Subcutaneous abdominal adipose tissue (tissue), 5 donors: ENCODE measurements around the gene GAGE12E.
"Not testable (repeated sequence)": the region's sequence is repeated elsewhere in the genome, so short reads cannot be mapped to it uniquely, and the experiment has no call there.

Source experiments
- H3K27ac ChIP-seq: one replicate; pipeline ENCODE4 v1.7.0; 2013; ENCODE audit warnings: low read depth, mild to moderate bottlenecking, inconsistent platforms, low read length, moderate library complexity
- H3K27me3 ChIP-seq, 5 donors: one replicate each; pipeline ENCODE4 v1.7.0; 2013; ENCODE audit warnings: low read length in 5 of 5, inconsistent platforms in 1 of 5; ENCODE audit not compliant: control insufficient read depth in 5 of 5, insufficient read depth in 4 of 5
- H3K36me3 ChIP-seq, 5 donors: one replicate each; pipeline ENCODE4 v1.7.0; 2013; ENCODE audit warnings: low read length in 5 of 5; ENCODE audit not compliant: control insufficient read depth in 5 of 5, insufficient read depth in 5 of 5
- H3K4me1 ChIP-seq, 5 donors: one replicate each; pipeline ENCODE4 v1.7.0; 2013; ENCODE audit warnings: low read length in 5 of 5, mild to moderate bottlenecking in 3 of 5, moderate library complexity in 1 of 5; ENCODE audit not compliant: control insufficient read depth in 5 of 5, insufficient read depth in 5 of 5
- H3K4me3 ChIP-seq, 5 donors: one replicate each; pipeline ENCODE4 v1.7.0; 2013; ENCODE audit warnings: low read length in 5 of 5, low read depth in 1 of 5
- H3K9ac ChIP-seq, 5 donors: one replicate each; pipeline ENCODE4 v1.7.0; 2013; ENCODE audit warnings: low read length in 5 of 5, mild to moderate bottlenecking in 4 of 5, moderate library complexity in 3 of 5
- H3K9me3 ChIP-seq, 5 donors: one replicate each; pipeline ENCODE4 v1.7.0; 2013; ENCODE audit warnings: low read length in 5 of 5; ENCODE audit not compliant: control insufficient read depth in 5 of 5
- donor health status: healthy.
- donor health status: healthy.
- donor health status: healthy.
- donor health status: healthy.
- donor health status: healthy.

GAGE12E gene, protein sequence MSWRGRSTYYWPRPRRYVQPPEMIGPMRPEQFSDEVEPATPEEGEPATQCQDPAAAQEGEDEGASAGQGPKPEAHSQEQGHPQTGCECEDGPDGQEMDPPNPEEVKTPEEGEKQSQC

DNA sequence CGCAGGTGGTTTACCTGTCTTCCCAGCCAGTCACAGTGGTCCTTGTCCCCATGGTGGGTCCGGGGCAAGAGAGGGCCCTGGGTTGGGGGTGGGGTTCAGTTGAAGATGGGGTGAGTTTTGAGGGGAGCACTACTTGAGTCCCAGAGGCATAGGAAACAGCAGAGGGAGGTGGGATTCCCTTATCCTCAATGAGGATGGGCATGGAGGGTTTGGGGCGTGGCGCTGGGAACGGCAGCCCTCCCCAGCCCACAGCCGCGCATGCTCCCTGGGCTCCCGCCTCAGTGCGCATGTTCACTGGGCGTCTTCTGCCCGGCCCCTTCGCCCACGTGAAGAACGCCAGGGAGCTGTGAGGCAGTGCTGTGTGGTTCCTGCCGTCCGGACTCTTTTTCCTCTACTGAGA lies at the start of gene GAGE12E:
GAGE12E (plus strand) TSS at position 301 of the 400 bp plus-strand sequence. CDS start 1,155 bp downstream, outside the sequence.
- not testable (repeated sequence) for H3K27me3 ChIP-seq, H3K9me3 ChIP-seq, H3K27ac ChIP-seq, H3K36me3 ChIP-seq, H3K4me1 ChIP-seq, H3K9ac ChIP-seq, H3K4me3 ChIP-seq

- H3K9ac ChIP-seq: not testable (repeated sequence)
Measured at GRCh38 chrX:49531877-49532276, 19.2 kb upstream of the GAGE12E start, which contains the start of gene GAGE12C. Gene GAGE12C (plus strand): TSS chrX:49532177. CDS start chrX:49533332, 1,155 bp downstream.

DNA sequence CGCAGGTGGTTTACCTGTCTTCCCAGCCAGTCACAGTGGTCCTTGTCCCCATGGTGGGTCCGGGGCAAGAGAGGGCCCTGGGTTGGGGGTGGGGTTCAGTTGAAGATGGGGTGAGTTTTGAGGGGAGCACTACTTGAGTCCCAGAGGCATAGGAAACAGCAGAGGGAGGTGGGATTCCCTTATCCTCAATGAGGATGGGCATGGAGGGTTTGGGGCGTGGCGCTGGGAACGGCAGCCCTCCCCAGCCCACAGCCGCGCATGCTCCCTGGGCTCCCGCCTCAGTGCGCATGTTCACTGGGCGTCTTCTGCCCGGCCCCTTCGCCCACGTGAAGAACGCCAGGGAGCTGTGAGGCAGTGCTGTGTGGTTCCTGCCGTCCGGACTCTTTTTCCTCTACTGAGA lies 9.7 kb upstream of the GAGE12E start, which contains the start of gene GAGE12D:
GAGE12D (plus strand) TSS at position 301 of the 400 bp plus-strand sequence. CDS start 1,155 bp downstream, outside the sequence.
- H3K9me3 ChIP-seq, H3K4me1 ChIP-seq, H3K27ac ChIP-seq, H3K9ac ChIP-seq, H3K4me3 ChIP-seq, H3K36me3 ChIP-seq, H3K27me3 ChIP-seq: not testable (repeated sequence)

More at GRCh38 chrX:49531877-49532276, 19.2 kb upstream of the GAGE12E start, which contains the start of gene GAGE12C:
- H3K36me3 ChIP-seq, H3K4me3 ChIP-seq, H3K27ac ChIP-seq, H3K9me3 ChIP-seq, H3K27me3 ChIP-seq, H3K4me1 ChIP-seq: not testable (repeated sequence)

- H3K9me3 ChIP-seq, H3K4me1 ChIP-seq, H3K27me3 ChIP-seq, H3K9ac ChIP-seq, H3K4me3 ChIP-seq, H3K27ac ChIP-seq, H3K36me3 ChIP-seq: not testable (repeated sequence)
Measured at GRCh38 chrX:49560542-49560941, 9.5 kb downstream of the GAGE12E start, which contains the start of gene GAGE12F. Gene GAGE12F (plus strand): TSS chrX:49560842. CDS start chrX:49561997, 1,155 bp downstream.

GRCh38 chrX:49568728-49569127 lies 17.6 kb downstream of the GAGE12E start:
- not testable (repeated sequence) for H3K9ac ChIP-seq, H3K27me3 ChIP-seq, H3K36me3 ChIP-seq, H3K4me3 ChIP-seq, H3K9me3 ChIP-seq, H3K4me1 ChIP-seq, H3K27ac ChIP-seq

DNA sequence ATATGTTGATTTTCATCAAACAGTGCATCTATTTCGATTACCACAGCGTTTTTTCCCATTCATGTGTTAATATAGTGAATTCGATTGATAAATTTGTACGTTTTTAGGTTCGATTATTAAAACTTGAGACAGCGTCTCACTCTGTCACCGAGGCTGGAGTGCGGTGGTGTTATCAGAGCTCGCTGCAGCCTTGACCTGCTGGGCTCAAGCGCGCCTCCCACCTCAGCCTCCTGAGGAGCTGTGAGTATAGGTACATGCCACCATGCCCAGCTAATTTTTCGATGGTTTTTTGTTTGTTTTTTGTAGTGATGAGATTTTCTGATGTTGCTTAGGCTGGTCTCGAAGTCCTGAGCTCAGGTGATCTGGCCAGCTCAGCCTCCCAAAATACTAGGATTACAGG lies 18.1 kb downstream of the GAGE12E start:
- not testable (repeated sequence) for H3K36me3 ChIP-seq, H3K4me1 ChIP-seq, H3K9me3 ChIP-seq, H3K4me3 ChIP-seq, H3K9ac ChIP-seq, H3K27ac ChIP-seq, H3K27me3 ChIP-seq

- H3K4me1 ChIP-seq, H3K4me3 ChIP-seq, H3K36me3 ChIP-seq, H3K9me3 ChIP-seq, H3K27me3 ChIP-seq, H3K27ac ChIP-seq, H3K9ac ChIP-seq: not testable (repeated sequence)
Measured at GRCh38 chrX:49570100-49570499, 19.0 kb downstream of the GAGE12E start, which contains the start of gene GAGE12G. Gene GAGE12G (plus strand): TSS chrX:49570400. CDS start chrX:49571555, 1,155 bp downstream.

- not testable (repeated sequence) for H3K4me1 ChIP-seq, H3K27me3 ChIP-seq, H3K27ac ChIP-seq, H3K4me3 ChIP-seq, H3K9ac ChIP-seq, H3K36me3 ChIP-seq, H3K9me3 ChIP-seq
Measured at GRCh38 chrX:49579649-49580048, 28.6 kb downstream of the GAGE12E start, which contains the start of gene GAGE12H. Gene GAGE12H (plus strand): TSS chrX:49579949. CDS start chrX:49581104, 1,155 bp downstream.

GRCh38 chrX:49589196-49589595 lies 38.1 kb downstream of the GAGE12E start, which contains the start of gene GAGE2A:
Gene GAGE2A (plus strand): TSS chrX:49589496. CDS start chrX:49590651, 1,155 bp downstream.
- not testable (repeated sequence) for H3K4me1 ChIP-seq, H3K27ac ChIP-seq, H3K27me3 ChIP-seq, H3K36me3 ChIP-seq, H3K4me3 ChIP-seq, H3K9me3 ChIP-seq, H3K9ac ChIP-seq

DNA sequence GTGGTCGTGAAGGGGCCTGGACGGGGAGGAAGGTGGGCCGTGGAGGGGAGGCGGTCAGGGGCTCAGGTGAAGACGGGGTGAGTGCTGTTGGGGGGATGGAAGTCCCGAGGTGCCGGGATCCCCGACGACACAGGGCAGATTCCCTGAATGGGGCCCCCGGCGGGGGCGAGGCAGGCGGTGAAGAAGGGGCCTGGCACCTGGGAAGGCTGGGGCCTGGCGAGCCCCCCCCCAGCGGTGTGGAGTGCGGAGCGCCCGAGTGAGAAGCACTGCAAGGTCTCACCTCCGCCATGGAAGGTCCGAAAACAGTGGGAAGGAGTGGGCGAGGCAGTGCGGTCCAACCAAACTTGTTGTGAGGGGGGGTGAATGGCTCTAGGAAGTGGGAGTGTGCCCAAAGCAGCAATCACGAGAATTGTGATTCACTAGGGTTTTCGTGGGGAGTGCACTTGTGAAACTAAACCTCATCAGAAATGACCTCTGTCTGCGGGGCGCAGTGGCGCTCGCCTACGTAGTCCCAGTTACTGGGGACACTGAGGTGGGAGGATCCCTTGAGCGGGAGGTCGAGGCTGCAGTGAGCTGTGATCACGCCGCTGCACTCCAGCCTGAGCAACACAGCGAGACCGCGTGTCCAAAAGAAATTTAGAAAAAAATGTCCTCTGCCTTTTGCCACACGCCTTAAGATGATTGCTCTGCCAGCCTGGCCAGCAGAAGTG lies 38.8 kb downstream of the GAGE12E start:
- not testable (repeated sequence) for H3K27ac ChIP-seq, H3K9ac ChIP-seq, H3K36me3 ChIP-seq, H3K4me3 ChIP-seq, H3K9me3 ChIP-seq, H3K4me1 ChIP-seq, H3K27me3 ChIP-seq
